SK-N-SH treated with all-trans-retinoic acid at 6 μM for 48 hours (cell line): ENCODE measurements around the gene TUT4.

Experiments used
- ATAC-seq: fragments of 200-7000 bp; cut with Tn5 transposase; 3 replicates; pipeline ENCODE4 v1.9.1; 2020; ENCODE audit warnings: mild to moderate bottlenecking, moderate library complexity
- ARNTL ChIP-seq: fragments of 450-650 bp; formaldehyde crosslinking; IDR thresholded peaks from 2 replicates; pipeline ENCODE4 v1.5.0; 2020; ENCODE audit warnings: low read depth, mild to moderate bottlenecking, moderate library complexity, borderline replicate concordance
- BACH2 ChIP-seq: fragments of 250-450 bp; sonication (Bioruptor Pico); IDR thresholded peaks from 2 replicates; pipeline ENCODE4 v1.9.0; 2021; ENCODE audit warnings: mild to moderate bottlenecking, borderline replicate concordance
- CSDC2 ChIP-seq: fragments of 250-450 bp; sonication (Bioruptor Pico); IDR thresholded peaks from 2 replicates; pipeline ENCODE4 v1.5.0; 2020; ENCODE audit warnings: mild to moderate bottlenecking, moderate library complexity
- ESRRG ChIP-seq: fragments of 250-450 bp; sonication (Bioruptor Pico); IDR thresholded peaks from 2 replicates; pipeline ENCODE4 v1.6.1; 2021; ENCODE audit warnings: mild to moderate bottlenecking
- GLIS3 ChIP-seq: fragments of 250-450 bp; sonication (Bioruptor Pico); IDR thresholded peaks from 2 replicates; pipeline ENCODE4 v1.5.0; 2020; ENCODE audit warnings: mild to moderate bottlenecking, moderate library complexity
- ISL1 ChIP-seq: fragments of 250-450 bp; sonication (Bioruptor Pico); IDR thresholded peaks from 2 replicates; pipeline ENCODE4 v2.1.2; 2022; ENCODE audit warnings: mild to moderate bottlenecking, moderate library complexity
- OSR1 ChIP-seq: fragments of 250-450 bp; sonication (Bioruptor Pico); IDR thresholded peaks from 2 replicates; pipeline ENCODE4 v1.8.0; 2022; ENCODE audit warnings: moderate library complexity, mild to moderate bottlenecking, inconsistent platforms
- PPARA ChIP-seq: fragments of 250-450 bp; sonication (Bioruptor Pico); IDR thresholded peaks from 2 replicates; pipeline ENCODE4 v1.5.0; 2020; ENCODE audit warnings: mild to moderate bottlenecking, borderline replicate concordance
- RARB ChIP-seq: fragments of 250-450 bp; sonication (Bioruptor Pico); IDR thresholded peaks from 2 replicates; pipeline ENCODE4 v1.8.0; 2021; ENCODE audit warnings: mild to moderate bottlenecking, moderate library complexity
- TCF4 ChIP-seq: fragments of 250-450 bp; sonication (Bioruptor Pico); IDR thresholded peaks from 2 replicates; pipeline ENCODE4 v1.8.0; 2021; ENCODE audit warnings: mild to moderate bottlenecking, moderate library complexity, borderline replicate concordance
- TOX ChIP-seq: fragments of 250-450 bp; sonication (Bioruptor Pico); IDR thresholded peaks from 2 replicates; pipeline ENCODE4 v1.8.0; 2021; ENCODE audit warnings: mild to moderate bottlenecking, moderate library complexity, borderline replicate concordance
- ZC3H10 ChIP-seq: fragments of 250-450 bp; sonication (Bioruptor Pico); IDR thresholded peaks from 2 replicates; pipeline ENCODE4 v1.5.1; 2021; ENCODE audit warnings: mild to moderate bottlenecking, moderate library complexity
- ZFP3 ChIP-seq: fragments of 250-450 bp; sonication (Bioruptor Pico); IDR thresholded peaks from 2 replicates; pipeline ENCODE4 v1.5.0; 2020; ENCODE audit warnings: mild to moderate bottlenecking, moderate library complexity
- ZFP30 ChIP-seq: fragments of 450-650 bp; formaldehyde crosslinking; IDR thresholded peaks from 2 replicates; pipeline ENCODE4 v1.5.0; 2022; ENCODE audit warnings: mild to moderate bottlenecking, moderate library complexity
- ZNF565 ChIP-seq: fragments of 450-650 bp; formaldehyde crosslinking; conservative IDR thresholded peaks from 2 replicates; pipeline ENCODE4 v1.5.0; 2020; ENCODE audit warnings: low read depth, mild to moderate bottlenecking, moderate library complexity
- ZNF70 ChIP-seq: fragments of 450-650 bp; formaldehyde crosslinking; IDR thresholded peaks from 2 replicates; pipeline ENCODE4 v1.5.0; 2020; ENCODE audit warnings: mild to moderate bottlenecking, moderate library complexity
- ZNF8 ChIP-seq: fragments of 450-650 bp; formaldehyde crosslinking; IDR thresholded peaks from 2 replicates; pipeline ENCODE4 v1.5.0; 2020; ENCODE audit warnings: mild to moderate bottlenecking, moderate library complexity
- TF ChIP-seq, protein P1 (sequence below): fragments of 250-450 bp; sonication (Bioruptor Pico); IDR thresholded peaks from 2 replicates; pipeline ENCODE4 v1.5.1; 2020; ENCODE audit warnings: low read depth, mild to moderate bottlenecking, moderate library complexity
- TF ChIP-seq, protein P2 (sequence below): fragments of 250-450 bp; sonication (Bioruptor Pico); IDR thresholded peaks from 2 replicates; pipeline ENCODE4 v1.5.1; 2021; ENCODE audit warnings: mild to moderate bottlenecking, moderate library complexity
- TF ChIP-seq, protein P3 (sequence below): fragments of 250-450 bp; sonication (Bioruptor Pico); IDR thresholded peaks from 2 replicates; pipeline ENCODE4 v1.8.0; 2020; ENCODE audit warnings: mild to moderate bottlenecking, moderate library complexity, borderline replicate concordance
- TF ChIP-seq, protein P4 (sequence below): fragments of 250-450 bp; sonication (Bioruptor Pico); IDR thresholded peaks from 2 replicates; pipeline ENCODE4 v1.5.0; 2020; ENCODE audit warnings: mild to moderate bottlenecking, moderate library complexity

Gene TUT4

DNA sequence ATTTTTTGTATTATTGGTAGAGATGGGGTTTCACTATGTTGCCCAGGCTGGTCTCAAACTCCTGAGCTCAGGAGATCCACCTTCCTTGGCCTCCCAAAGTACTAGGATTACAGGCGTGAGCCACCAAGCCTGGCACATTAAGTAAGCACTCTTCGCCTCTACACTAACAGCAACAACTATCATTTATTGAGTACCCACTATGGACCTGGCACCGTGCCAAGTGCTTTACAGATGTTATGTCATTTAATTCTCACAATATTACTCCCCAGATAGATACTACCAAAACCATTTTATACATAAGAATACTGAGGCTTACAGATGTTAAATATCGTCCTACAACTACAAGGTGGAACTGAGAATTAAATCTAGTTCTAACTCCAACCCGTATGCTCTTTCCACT is 50.1 kb downstream of the TUT4 start:
- no peak for ATAC-seq
- TF ChIP-seq, protein P1, sequence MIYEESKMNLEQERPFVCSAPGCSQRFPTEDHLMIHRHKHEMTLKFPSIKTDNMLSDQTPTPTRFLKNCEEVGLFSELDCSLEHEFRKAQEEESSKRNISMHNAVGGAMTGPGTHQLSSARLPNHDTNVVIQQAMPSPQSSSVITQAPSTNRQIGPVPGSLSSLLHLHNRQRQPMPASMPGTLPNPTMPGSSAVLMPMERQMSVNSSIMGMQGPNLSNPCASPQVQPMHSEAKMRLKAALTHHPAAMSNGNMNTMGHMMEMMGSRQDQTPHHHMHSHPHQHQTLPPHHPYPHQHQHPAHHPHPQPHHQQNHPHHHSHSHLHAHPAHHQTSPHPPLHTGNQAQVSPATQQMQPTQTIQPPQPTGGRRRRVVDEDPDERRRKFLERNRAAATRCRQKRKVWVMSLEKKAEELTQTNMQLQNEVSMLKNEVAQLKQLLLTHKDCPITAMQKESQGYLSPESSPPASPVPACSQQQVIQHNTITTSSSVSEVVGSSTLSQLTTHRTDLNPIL: no peak
- TF ChIP-seq, protein P2, sequence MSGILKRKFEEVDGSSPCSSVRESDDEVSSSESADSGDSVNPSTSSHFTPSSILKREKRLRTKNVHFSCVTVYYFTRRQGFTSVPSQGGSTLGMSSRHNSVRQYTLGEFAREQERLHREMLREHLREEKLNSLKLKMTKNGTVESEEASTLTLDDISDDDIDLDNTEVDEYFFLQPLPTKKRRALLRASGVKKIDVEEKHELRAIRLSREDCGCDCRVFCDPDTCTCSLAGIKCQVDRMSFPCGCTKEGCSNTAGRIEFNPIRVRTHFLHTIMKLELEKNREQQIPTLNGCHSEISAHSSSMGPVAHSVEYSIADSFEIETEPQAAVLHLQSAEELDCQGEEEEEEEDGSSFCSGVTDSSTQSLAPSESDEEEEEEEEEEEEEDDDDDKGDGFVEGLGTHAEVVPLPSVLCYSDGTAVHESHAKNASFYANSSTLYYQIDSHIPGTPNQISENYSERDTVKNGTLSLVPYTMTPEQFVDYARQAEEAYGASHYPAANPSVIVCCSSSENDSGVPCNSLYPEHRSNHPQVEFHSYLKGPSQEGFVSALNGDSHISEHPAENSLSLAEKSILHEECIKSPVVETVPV: no peak
- TF ChIP-seq ESRRG: no peak
- TF ChIP-seq GLIS3: no peak
- TF ChIP-seq, protein P3, sequence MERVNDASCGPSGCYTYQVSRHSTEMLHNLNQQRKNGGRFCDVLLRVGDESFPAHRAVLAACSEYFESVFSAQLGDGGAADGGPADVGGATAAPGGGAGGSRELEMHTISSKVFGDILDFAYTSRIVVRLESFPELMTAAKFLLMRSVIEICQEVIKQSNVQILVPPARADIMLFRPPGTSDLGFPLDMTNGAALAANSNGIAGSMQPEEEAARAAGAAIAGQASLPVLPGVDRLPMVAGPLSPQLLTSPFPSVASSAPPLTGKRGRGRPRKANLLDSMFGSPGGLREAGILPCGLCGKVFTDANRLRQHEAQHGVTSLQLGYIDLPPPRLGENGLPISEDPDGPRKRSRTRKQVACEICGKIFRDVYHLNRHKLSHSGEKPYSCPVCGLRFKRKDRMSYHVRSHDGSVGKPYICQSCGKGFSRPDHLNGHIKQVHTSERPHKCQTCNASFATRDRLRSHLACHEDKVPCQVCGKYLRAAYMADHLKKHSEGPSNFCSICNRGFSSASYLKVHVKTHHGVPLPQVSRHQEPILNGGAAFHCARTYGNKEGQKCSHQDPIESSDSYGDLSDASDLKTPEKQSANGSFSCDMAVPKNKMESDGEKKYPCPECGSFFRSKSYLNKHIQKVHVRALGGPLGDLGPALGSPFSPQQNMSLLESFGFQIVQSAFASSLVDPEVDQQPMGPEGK: no peak
- no peak for TF ChIP-seq PPARA (CRISPR knock-in tag)
- no peak for TF ChIP-seq ZNF8 (CRISPR knock-in tag)
- no peak for TF ChIP-seq ARNTL (CRISPR knock-in tag)
- no peak for TF ChIP-seq TOX (CRISPR knock-in tag)
- no peak for TF ChIP-seq ZNF565 (CRISPR knock-in tag)
- TF ChIP-seq ZFP30 (CRISPR knock-in tag): no peak
- TF ChIP-seq, all 23 proteins: peak for 0

DNA sequence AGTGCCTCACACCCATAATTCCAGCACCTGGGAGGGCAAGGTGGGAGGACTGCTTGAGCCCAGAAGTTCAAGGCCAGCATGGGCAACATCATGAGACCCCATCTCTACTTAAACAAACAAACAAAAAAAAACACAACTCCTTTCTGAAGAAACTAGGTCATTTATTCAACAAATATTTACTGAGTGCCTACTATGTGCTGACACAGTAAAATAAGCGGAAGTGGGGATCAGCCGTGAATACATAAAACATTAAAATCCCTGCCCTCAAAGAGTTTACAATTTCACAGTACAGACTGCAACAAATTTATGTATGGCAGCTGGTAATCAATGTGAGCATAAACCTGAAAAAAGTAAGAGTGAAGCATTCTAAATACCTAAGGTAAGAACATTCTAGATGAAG is 65.3 kb downstream of the TUT4 start:
- ATAC-seq: no peak
- TF ChIP-seq BACH2 (CRISPR knock-in tag) (no peak), GLIS3 (no peak), TCF4 (CRISPR knock-in tag) (no peak), ESRRG (no peak), ZNF70 (no peak), CSDC2 (CRISPR knock-in tag) (no peak), ZNF8 (CRISPR knock-in tag) (no peak), PPARA (CRISPR knock-in tag) (no peak), ISL1 (CRISPR knock-in tag) (no peak), ZFP3 (CRISPR knock-in tag) (no peak), OSR1 (no peak), ZC3H10 (CRISPR knock-in tag) (no peak), ZFP30 (CRISPR knock-in tag) (no peak), RARB (CRISPR knock-in tag) (no peak), ARNTL (CRISPR knock-in tag) (no peak), ZNF565 (CRISPR knock-in tag) (no peak)
- TF ChIP-seq, protein P2: no peak
- TF ChIP-seq, protein P3: no peak
- TF ChIP-seq, protein P4, sequence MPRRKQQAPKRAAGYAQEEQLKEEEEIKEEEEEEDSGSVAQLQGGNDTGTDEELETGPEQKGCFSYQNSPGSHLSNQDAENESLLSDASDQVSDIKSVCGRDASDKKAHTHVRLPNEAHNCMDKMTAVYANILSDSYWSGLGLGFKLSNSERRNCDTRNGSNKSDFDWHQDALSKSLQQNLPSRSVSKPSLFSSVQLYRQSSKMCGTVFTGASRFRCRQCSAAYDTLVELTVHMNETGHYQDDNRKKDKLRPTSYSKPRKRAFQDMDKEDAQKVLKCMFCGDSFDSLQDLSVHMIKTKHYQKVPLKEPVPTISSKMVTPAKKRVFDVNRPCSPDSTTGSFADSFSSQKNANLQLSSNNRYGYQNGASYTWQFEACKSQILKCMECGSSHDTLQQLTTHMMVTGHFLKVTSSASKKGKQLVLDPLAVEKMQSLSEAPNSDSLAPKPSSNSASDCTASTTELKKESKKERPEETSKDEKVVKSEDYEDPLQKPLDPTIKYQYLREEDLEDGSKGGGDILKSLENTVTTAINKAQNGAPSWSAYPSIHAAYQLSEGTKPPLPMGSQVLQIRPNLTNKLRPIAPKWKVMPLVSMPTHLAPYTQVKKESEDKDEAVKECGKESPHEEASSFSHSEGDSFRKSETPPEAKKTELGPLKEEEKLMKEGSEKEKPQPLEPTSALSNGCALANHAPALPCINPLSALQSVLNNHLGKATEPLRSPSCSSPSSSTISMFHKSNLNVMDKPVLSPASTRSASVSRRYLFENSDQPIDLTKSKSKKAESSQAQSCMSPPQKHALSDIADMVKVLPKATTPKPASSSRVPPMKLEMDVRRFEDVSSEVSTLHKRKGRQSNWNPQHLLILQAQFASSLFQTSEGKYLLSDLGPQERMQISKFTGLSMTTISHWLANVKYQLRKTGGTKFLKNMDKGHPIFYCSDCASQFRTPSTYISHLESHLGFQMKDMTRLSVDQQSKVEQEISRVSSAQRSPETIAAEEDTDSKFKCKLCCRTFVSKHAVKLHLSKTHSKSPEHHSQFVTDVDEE (CRISPR knock-in tag): no peak
- TF ChIP-seq, protein P1: no peak
